Heart left ventricle (tissue), 13 donors: ENCODE measurements around the gene NCAPG.

Source experiments
- CTCF ChIP-seq, 12 donors: fragments of 200-600 bp; sonication (generic) in 4 of 12; IDR thresholded peaks; one replicate each; pipeline versions ENCODE4 v1.5.0 to v1.8.0; 2018 to 2022; ENCODE audit warnings: antibody characterized with exemption in 12 of 12, mild to moderate bottlenecking in 5 of 12
- POLR2A ChIP-seq, 2 donors: fragments of 450-650 bp; IDR thresholded peaks; one replicate each; pipeline ENCODE4 v1.6.1; 2017; ENCODE audit warnings: antibody characterized with exemption in 2 of 2, mild to moderate bottlenecking in 2 of 2, moderate library complexity in 2 of 2
- donor health status: ischemic (EF 13 %, LVEDD 7.1; RV severe dilation, severe dysfunction).
- donor health status: DM: no; HTN: yes; CAD: no.
- donor health status: DM: no; HTN: no; CAD: no.
- donor health status: ischemic (EF 25% LVEDD 6.9; RV normal size, moderate dysfunction).
- donor health status: ischemic (EF 25% LVEDD 5.7; RV mildly dilated, moderate dysfunction).
- donor health status: ischemic (EF 35%, LVEDD 5.7; RV mildly dilated, moderate dysfunction).
- donor health status: nonischemic (EF 11% LVEDD 7.7; RV severe dilation, severe dysfunction).
- donor health status: DM: yes; HTN: yes; CAD: no.
- donor health status: PGD.
- donor health status: ischemic (EF 29% LVEDD 5.4; RV normal size, mild dysfunction).
- donor health status: nonischemic (EF 23%, LVEDD 6.1; RV moderate dilation, normal function).

- TF ChIP-seq POLR2A (IDR thresholded peaks at IDR 0.05) (no peak), CTCF (IDR thresholded peaks at IDR 0.05) (no peak)
Observed at GRCh38 chr4:17809667-17810066, 1.1 kb upstream of the NCAPG start.
